ENCODE results near the gene FBXL17. TPM values are rescaled to one million over a fixed set of nuclear protein-coding genes. Genes with fewer than 3 reads are reported as not detected.

FBXL17 gene
- total RNA-seq, 1 donor from 2014 or later = 49.4 TPM

GRCh38 chr5:108311682-108312081 lies 70.2 kb downstream of the FBXL17 start:
- H3K4me1 ChIP-seq = peaks cover 30% of the 10 kb centered on the region
- H3K36me3 ChIP-seq = no peaks in the 10 kb centered on the region
- H3K27me3 ChIP-seq (ENCODE audit: low read depth) = no peaks in the 10 kb centered on the region
- DNase-seq = no peak
- H3K9me3 ChIP-seq (replicated peaks) = no peaks in the 10 kb centered on the region
- no peak for TF ChIP-seq CTCF (IDR thresholded peaks at IDR 0.05; ENCODE audit: borderline replicate concordance)
- no peak overlapping the region for H3K27ac ChIP-seq (replicated peaks)
- intact Hi-C loops (cut with micrococcal nuclease) = no loop called here
- H3K4me3 ChIP-seq = no peak overlapping the region

- no peaks in the 10 kb centered on the region for H3K9me3 ChIP-seq (replicated peaks)
- no peak overlapping the region for H3K4me3 ChIP-seq
- peaks cover 4% of the 10 kb centered on the region for H3K4me1 ChIP-seq
- intact Hi-C loops (cut with micrococcal nuclease) = no loop called here
- H3K36me3 ChIP-seq = no peaks in the 10 kb centered on the region
- no peak for DNase-seq
- no peaks in the 10 kb centered on the region for H3K27me3 ChIP-seq (ENCODE audit: low read depth)
- no peak for TF ChIP-seq CTCF (IDR thresholded peaks at IDR 0.05; ENCODE audit: borderline replicate concordance)
- H3K27ac ChIP-seq (replicated peaks) = no peak overlapping the region
Measured at GRCh38 chr5:108303611-108304010, 78.3 kb downstream of the FBXL17 start.

GRCh38 chr5:108303086-108303485 lies 78.8 kb downstream of the FBXL17 start:
- no peak overlapping the region for H3K4me3 ChIP-seq
- peaks cover 4% of the 10 kb centered on the region for H3K4me1 ChIP-seq
- H3K27ac ChIP-seq (replicated peaks) = no peak overlapping the region
- no peak for TF ChIP-seq CTCF (IDR thresholded peaks at IDR 0.05; ENCODE audit: borderline replicate concordance)
- intact Hi-C loops (cut with micrococcal nuclease) = no loop called here
- DNase-seq = no peak
- H3K9me3 ChIP-seq (replicated peaks) = no peaks in the 10 kb centered on the region
- H3K36me3 ChIP-seq = no peaks in the 10 kb centered on the region
- no peaks in the 10 kb centered on the region for H3K27me3 ChIP-seq (ENCODE audit: low read depth)

- H3K9me3 ChIP-seq (replicated peaks) = no peaks in the 10 kb centered on the region
- H3K36me3 ChIP-seq = no peaks in the 10 kb centered on the region
- intact Hi-C loops (cut with micrococcal nuclease) = no loop called here
- TF ChIP-seq CTCF (IDR thresholded peaks at IDR 0.05; ENCODE audit: borderline replicate concordance) = no peak
- H3K27me3 ChIP-seq (ENCODE audit: low read depth) = no peaks in the 10 kb centered on the region
- no peak for DNase-seq
- no peak overlapping the region for H3K4me3 ChIP-seq
- peaks cover 7% of the 10 kb centered on the region for H3K4me1 ChIP-seq
- no peak overlapping the region for H3K27ac ChIP-seq (replicated peaks)
Measured at GRCh38 chr5:108297042-108297601, 84.8 kb downstream of the FBXL17 start.

GRCh38 chr5:108295578-108296368 lies 86.1 kb downstream of the FBXL17 start:
- intact Hi-C loops (cut with micrococcal nuclease) = no loop called here
- Histone ChIP-seq H3K27ac (replicated peaks) (no peak overlapping the region), H3K27me3 (ENCODE audit: low read depth) (no peaks in the 10 kb centered on the region), H3K9me3 (replicated peaks) (no peaks in the 10 kb centered on the region), H3K4me1 (peaks cover 7% of the 10 kb centered on the region), H3K36me3 (no peaks in the 10 kb centered on the region), H3K4me3 (no peak overlapping the region)
- no peak for DNase-seq
- no peak for TF ChIP-seq CTCF (IDR thresholded peaks at IDR 0.05; ENCODE audit: borderline replicate concordance)

Measured in left ventricle myocardium inferior (tissue), 1 donor.